Inflammatory macrophage (primary cell): Measurements from ENCODE around the gene KCNQ1.

Experiments used
- DNase-seq, 2 donors: peaks; one replicate each; pipeline ENCODE4 v3.0.0-alpha.2; 2020 to 2022

Gene KCNQ1

GRCh38 chr11:2669634-2670469 lies 225.0 kb downstream of the KCNQ1 start:
- no peak for DNase-seq

GRCh38 chr11:2670541-2671100 lies 225.8 kb downstream of the KCNQ1 start:
- no peak for DNase-seq

- DNase-seq, result no peak
These were observed 226.9 kb downstream of the KCNQ1 start for GRCh38 chr11:2671748-2672147.

GRCh38 chr11:2672553-2673249 lies 227.9 kb downstream of the KCNQ1 start:
- DNase-seq, result no peak

GRCh38 chr11:2673250-2673610 lies 228.4 kb downstream of the KCNQ1 start:
- no peak for DNase-seq

GRCh38 chr11:2673871-2674471 lies 229.2 kb downstream of the KCNQ1 start:
- no peak for DNase-seq

GRCh38 chr11:2674658-2675131 lies 229.9 kb downstream of the KCNQ1 start:
- DNase-seq, result no peak

- DNase-seq, result no peak
These were observed 230.7 kb downstream of the KCNQ1 start for GRCh38 chr11:2675540-2675939.

- peak; percentile 22 to 85 for DNase-seq
These were observed 232.3 kb downstream of the KCNQ1 start for GRCh38 chr11:2677127-2677526.

GRCh38 chr11:2678396-2678795 lies 233.6 kb downstream of the KCNQ1 start:
- DNase-seq, result peak; percentile 8

- DNase-seq, result no peak
These were observed 234.3 kb downstream of the KCNQ1 start for GRCh38 chr11:2679011-2679676.

- DNase-seq, result no peak
These were observed 236.8 kb downstream of the KCNQ1 start for GRCh38 chr11:2681408-2682145.

- no peak for DNase-seq
These were observed 239.0 kb downstream of the KCNQ1 start for GRCh38 chr11:2683806-2684205.

GRCh38 chr11:2684581-2684980 lies 239.8 kb downstream of the KCNQ1 start:
- DNase-seq, result no peak

GRCh38 chr11:2685051-2685450 lies 240.2 kb downstream of the KCNQ1 start:
- DNase-seq, result no peak

GRCh38 chr11:2685566-2686359 lies 241.0 kb downstream of the KCNQ1 start:
- no peak for DNase-seq

GRCh38 chr11:2686360-2687222 lies 241.8 kb downstream of the KCNQ1 start:
- DNase-seq, result no peak

GRCh38 chr11:2687223-2687530 lies 242.4 kb downstream of the KCNQ1 start:
- no peak for DNase-seq

GRCh38 chr11:2687782-2688191 lies 243.0 kb downstream of the KCNQ1 start:
- DNase-seq, result no peak
